ENCODE results near the gene RAB10.

- peak in 1 of 4 donors; percentile 5 for TF ChIP-seq POLR2A (IDR thresholded peaks at IDR 0.05)
- TF ChIP-seq CTCF (IDR thresholded peaks at IDR 0.05), result no peak
- peak in 1 of 2 donors; percentile 46 for TF ChIP-seq POLR2AphosphoS5 (IDR thresholded peaks at IDR 0.05)
Observed at GRCh38 chr2:26018184-26019055, 15.5 kb upstream of the RAB10 start.

All from upper lobe of left lung (tissue), 4 donors.